Breast epithelium (tissue), 3 donors: Measurements from ENCODE around the gene KCNG1.

Source experiments
- POLR2AphosphoS5 ChIP-seq, 3 donors: sonication (generic); formaldehyde crosslinking; IDR thresholded peaks; one replicate each; pipeline ENCODE4 v1.6.1; 2017; ENCODE audit warnings: antibody characterized with exemption in 3 of 3
- TF ChIP-seq, protein P1 (sequence below), 3 donors: fragments of 450-650 bp; IDR thresholded peaks; one replicate each; pipeline ENCODE4 v1.5.1; 2016 to 2017; ENCODE audit warnings: antibody characterized with exemption in 3 of 3, mild to moderate bottlenecking in 3 of 3, moderate library complexity in 3 of 3

DNA sequence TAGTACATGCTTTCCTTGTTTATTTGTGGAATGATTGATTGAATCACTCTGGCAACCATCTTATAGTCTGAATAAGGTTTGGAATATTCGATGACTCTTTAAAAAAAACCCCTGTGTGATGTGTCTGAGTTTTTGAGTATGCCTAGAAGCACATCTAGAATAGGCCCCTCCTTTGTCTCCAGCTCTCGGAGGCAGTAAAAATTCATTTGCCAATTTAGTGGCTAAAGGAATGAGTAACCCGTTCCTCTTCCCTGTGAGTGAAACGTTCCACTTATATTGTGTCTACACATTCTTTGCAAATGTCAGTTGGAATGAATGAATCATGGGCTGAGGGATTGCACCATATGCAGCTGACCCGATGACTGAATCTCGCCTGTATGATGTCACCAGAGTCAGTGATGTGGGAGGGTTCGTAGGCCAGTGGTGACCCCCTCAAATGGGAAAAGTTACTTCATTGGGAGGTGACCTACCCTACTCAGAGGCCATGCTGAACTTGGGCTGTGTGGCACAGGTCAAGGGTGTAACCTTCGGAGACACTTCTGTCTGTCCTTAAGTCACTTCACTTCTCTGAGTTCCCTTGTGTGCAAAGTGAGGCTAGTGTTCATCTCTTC, 42.7 kb downstream of the KCNG1 start:
- TF ChIP-seq POLR2AphosphoS5 (IDR thresholded peaks at IDR 0.05): no peak
- TF ChIP-seq, protein P1, sequence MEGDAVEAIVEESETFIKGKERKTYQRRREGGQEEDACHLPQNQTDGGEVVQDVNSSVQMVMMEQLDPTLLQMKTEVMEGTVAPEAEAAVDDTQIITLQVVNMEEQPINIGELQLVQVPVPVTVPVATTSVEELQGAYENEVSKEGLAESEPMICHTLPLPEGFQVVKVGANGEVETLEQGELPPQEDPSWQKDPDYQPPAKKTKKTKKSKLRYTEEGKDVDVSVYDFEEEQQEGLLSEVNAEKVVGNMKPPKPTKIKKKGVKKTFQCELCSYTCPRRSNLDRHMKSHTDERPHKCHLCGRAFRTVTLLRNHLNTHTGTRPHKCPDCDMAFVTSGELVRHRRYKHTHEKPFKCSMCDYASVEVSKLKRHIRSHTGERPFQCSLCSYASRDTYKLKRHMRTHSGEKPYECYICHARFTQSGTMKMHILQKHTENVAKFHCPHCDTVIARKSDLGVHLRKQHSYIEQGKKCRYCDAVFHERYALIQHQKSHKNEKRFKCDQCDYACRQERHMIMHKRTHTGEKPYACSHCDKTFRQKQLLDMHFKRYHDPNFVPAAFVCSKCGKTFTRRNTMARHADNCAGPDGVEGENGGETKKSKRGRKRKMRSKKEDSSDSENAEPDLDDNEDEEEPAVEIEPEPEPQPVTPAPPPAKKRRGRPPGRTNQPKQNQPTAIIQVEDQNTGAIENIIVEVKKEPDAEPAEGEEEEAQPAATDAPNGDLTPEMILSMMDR (IDR thresholded peaks at IDR 0.05): no peak
